Measurements from ENCODE around the gene PIM3.

PIM3 gene

GRCh38 chr22:49991907-49992533 is 31.4 kb downstream of the PIM3 start:
- no peak for DNase-seq

DNA sequence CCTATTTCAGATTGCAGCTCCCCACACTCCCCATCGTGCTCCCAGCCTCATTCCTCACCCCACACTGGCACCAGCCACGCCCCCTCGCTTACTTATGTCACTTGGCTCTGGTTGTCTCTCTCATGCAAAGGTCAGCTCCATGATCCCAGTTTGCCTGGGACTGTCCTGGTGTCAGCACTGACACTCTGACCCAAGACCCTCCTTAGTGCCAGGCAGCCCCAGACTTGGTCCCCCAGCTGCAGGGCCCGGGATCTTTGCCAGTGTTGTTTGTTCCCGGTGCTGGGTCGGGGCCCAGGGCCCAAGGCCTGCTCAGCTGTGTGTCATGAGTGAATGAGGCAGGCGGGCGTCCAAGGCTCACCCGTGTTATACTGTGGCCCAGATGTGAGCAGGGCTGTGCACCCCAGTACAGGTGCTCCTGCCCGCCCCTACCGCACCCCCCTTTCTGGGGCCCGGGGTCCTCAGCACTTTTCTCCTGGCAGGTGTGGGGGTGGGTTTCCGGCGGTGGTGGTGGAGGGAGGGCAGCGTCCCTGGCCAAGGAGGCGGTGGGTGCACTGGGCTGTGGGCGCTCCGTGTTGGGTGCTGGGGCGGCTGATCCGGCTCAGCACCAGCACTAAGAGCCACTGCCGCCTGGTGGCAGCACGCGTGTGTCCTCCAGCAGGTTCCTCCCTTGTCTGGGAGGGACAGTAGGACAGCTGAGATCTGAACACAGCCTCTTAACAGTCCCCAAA is 32.5 kb downstream of the PIM3 start:
- DNase-seq = peak; percentile 74 to 90 (median 86)

GRCh38 chr22:49993649-49994360 is 33.2 kb downstream of the PIM3 start:
- DNase-seq = no peak

GRCh38 chr22:49994361-49995040 is 33.9 kb downstream of the PIM3 start:
- no peak for DNase-seq

DNA sequence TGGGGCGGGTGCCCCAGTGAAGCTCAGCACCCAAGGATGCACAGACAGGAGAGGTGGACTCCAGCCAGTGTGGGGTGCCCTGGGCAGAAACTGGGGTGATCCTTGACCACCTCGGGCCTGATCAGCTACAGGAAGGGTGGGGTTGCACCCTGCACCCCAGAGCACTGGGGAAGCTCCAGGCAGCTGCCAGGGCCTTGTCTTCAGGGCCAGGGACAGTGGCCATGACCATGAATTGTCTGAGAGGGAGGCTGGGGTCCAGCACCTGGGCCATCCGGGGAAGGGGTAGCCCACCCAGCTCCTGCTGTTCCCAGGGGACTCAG is 34.4 kb downstream of the PIM3 start:
- DNase-seq = no peak

GRCh38 chr22:49995361-49996118 is 35.0 kb downstream of the PIM3 start:
- DNase-seq = no peak

- DNase-seq = no peak
Observed at GRCh38 chr22:49996119-49996517, 35.5 kb downstream of the PIM3 start.

- no peak for DNase-seq
Observed at GRCh38 chr22:49996518-49997250, 36.1 kb downstream of the PIM3 start.

DNA sequence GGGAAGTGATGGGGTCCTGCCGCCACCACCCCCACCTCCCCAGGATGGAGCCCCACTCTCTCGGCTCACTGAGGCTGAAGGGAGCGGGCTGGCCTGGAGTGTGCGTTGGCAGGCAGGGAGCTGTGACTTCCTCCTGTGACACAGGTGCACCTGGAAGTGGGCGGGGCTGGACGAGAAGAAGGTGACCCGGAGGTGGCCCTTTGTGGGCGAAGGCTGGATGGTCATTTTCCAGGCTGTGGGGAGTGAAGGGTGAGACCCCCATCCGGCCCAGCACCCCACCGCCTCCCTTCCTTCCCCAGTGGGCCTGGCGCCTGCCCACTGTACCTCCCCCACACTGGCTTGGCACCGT is 36.7 kb downstream of the PIM3 start:
- DNase-seq = no peak

GRCh38 chr22:49997932-49998717 is 37.6 kb downstream of the PIM3 start:
- no peak for DNase-seq

- no peak for DNase-seq
Observed at GRCh38 chr22:49998718-49999062, 38.1 kb downstream of the PIM3 start.

- DNase-seq = peak; percentile 17 to 62 (median 22)
Observed at GRCh38 chr22:49999063-49999945, 38.7 kb downstream of the PIM3 start.

GRCh38 chr22:49999946-50000586 is 39.5 kb downstream of the PIM3 start:
- no peak for DNase-seq

DNA sequence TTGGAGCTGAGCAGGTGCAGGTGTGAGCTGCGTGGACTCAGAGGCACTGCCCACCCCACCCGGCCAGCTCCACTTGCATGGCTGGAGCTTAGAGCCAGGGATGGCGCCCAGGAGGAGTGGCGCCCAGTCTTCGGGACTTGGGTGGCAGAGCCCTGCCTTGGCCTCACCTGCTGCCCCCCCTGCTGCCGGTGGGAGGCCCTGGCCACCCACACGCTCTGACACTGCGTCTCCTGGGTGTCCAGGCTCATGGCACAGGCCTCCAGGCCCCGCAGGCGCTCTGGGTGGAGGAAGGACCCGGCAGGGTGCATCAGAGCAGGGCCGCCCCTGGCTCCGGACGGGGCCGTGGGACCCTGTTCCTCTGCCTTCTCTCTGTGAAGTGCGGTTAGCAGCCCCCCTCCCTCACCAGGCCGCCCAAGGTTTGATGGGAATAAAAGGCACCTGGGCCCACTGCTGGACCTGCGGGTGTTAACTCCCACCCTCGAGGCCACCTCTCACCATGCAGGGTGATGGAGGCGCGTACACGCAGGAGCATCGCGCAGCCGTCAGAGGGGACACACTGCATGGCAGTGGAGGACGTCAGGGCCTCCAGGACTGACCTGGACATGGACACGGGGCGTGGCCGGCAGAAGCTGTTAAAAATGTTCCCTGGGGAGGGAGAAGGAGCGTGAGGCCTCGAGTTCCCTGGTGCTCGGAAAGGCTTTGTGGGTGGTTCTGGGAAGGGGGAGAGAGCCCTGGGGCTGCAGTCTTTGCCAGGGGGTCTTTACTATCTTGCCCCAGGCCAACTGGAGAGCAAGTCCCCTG is 40.2 kb downstream of the PIM3 start:
- DNase-seq = no peak

DNA sequence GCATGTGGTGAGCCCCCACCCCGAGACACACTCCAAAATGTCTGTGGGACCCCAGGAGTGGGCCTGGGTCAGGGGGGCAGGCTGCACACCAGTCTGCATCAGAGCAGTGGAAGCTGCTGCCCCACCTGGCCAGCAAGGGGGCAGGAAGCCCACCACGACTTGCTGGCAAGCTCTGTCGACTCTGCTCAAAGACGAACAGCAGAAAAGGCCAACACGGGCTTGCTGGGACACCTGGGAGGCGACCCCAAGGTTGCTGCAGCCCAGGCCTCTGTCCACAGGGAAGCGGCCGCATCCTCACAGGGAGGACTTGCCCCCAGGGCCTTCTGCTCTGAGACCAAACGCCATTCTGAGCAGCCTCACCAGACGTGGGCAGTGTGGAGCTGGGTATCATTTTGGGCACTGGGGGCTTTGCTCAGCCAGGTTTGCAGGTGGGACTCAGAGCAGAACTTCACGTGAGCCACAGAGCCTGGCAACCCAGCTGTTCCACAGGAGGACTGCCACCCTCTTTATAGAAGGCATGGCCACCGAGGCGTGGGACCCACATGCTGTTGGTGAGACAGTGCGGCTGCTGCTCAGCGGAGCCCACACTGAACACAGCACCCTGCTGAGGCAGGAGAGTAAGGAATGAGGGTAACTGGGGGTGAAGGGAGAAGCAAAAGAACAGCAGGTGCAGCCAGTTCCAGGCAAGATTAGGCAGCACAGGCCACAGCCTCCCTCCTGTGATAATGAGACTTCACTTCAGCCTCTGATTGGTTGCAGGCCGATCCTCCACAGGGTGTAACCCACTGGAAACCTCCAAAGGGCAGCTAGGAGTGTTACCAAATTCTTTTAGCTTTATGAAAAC is 41.0 kb downstream of the PIM3 start:
- DNase-seq = no peak

DNA sequence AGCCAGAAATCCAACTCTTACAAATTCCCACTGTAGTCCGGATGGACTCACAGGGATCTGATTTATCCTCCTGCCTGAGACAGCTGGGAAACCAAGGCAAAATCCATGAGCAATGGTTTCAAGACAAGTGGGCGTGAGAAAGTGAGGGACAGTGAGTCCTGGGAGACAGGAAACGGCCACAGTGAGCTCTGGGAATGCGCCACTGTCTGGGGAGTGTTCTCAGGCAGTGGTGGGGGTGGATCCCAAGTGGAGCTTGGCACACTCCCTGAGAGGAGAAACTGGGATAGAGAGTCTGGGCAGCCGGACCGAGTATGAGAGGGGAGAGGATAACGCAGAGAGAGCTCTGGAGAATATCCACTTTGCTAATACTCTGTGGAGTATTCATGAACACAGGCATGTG is 42.2 kb downstream of the PIM3 start:
- DNase-seq = no peak

GRCh38 chr22:50004918-50005317 is 44.3 kb downstream of the PIM3 start:
- peak; percentile 33 to 73 (median 55) for DNase-seq

- DNase-seq = no peak
Observed at GRCh38 chr22:50007057-50007511, 46.5 kb downstream of the PIM3 start.

Measured in suppressor macrophage (primary cell).